IMR-90 (cell line): ENCODE data around the gene FAM120A. TPM values are rescaled to one million over a fixed set of nuclear protein-coding genes. Genes with fewer than 3 reads are reported as not detected.

ENCODE experiments used
- ATAC-seq: fragments of 200-7000 bp; cut with Tn5 transposase; 2 replicates; pipeline ENCODE4 v1.9.1; 2020; ENCODE audit warnings: low read depth, mild to moderate bottlenecking, moderate library complexity
- BruUV-seq: library from RNA; stranded (reverse); fragments of 400-500 nt; replicated peaks from 2 replicates; lab custom pipeline; 2021; lab: Mats Ljungman, UMichigan
- CTCF ChIA-PET: fragments of 300-600 bp; formaldehyde crosslinking; extraction: SDS; loops from one replicate; lab custom pipeline; 2021; ENCODE audit warnings: antibody characterized with exemption; lab: Yijun Ruan, JAX
- POLR2A ChIA-PET: fragments of 300-600 bp; sonication (Branson Sonifier 250); formaldehyde crosslinking; loops from one replicate; lab custom pipeline; 2022; ENCODE audit warnings: antibody characterized with exemption; ENCODE audit not compliant: unreplicated experiment; lab: Charles Lee
- DNase-seq: peaks from one replicate; pipeline ENCODE4 v3.0.0; 2013
- H2AFZ ChIP-seq: replicated peaks from 2 replicates; pipeline ENCODE3; 2013; ENCODE audit warnings: low read length, mild to moderate bottlenecking; ENCODE audit not compliant: poor library complexity
- H2AK5ac ChIP-seq: 2 replicates; pipeline ENCODE4 v1.6.1; 2013; ENCODE audit warnings: low read depth, low read length, inconsistent platforms
- H2AK9ac ChIP-seq: replicated peaks from 2 replicates; pipeline ENCODE3; 2013; ENCODE audit warnings: mild to moderate bottlenecking, low read depth, low read length, moderate library complexity; ENCODE audit not compliant: poor library complexity
- H2BK120ac ChIP-seq: 2 replicates; pipeline ENCODE4 v1.6.1; 2013; ENCODE audit warnings: low read depth, low read length, inconsistent platforms
- H2BK15ac ChIP-seq: 3 replicates; pipeline ENCODE4 v1.6.1; 2013; ENCODE audit warnings: low read depth, low read length, inconsistent platforms
- H2BK20ac ChIP-seq: 2 replicates; pipeline ENCODE4 v1.6.1; 2013; ENCODE audit warnings: low read depth, mild to moderate bottlenecking, inconsistent platforms, low read length, moderate library complexity
- H2BK5ac ChIP-seq: 2 replicates; pipeline ENCODE4 v1.6.1; 2013; ENCODE audit warnings: mild to moderate bottlenecking, low read depth, low read length, inconsistent platforms; ENCODE audit not compliant: poor library complexity, severe bottlenecking
- H3K14ac ChIP-seq: replicated peaks from 2 replicates; pipeline ENCODE4 v1.6.1; 2013; ENCODE audit warnings: low read depth, low read length, inconsistent platforms
- H3K18ac ChIP-seq: 2 replicates; pipeline ENCODE4 v1.6.1; 2013; ENCODE audit warnings: low read depth, low read length, control low read depth
- H3K23ac ChIP-seq: 2 replicates; pipeline ENCODE4 v1.6.1; 2013; ENCODE audit warnings: low read depth, low read length, inconsistent platforms
- H3K27ac ChIP-seq: 2 replicates; pipeline ENCODE4 v1.5.1; 2013; ENCODE audit warnings: mild to moderate bottlenecking, control low read depth, low read length; ENCODE audit not compliant: insufficient read depth
- H3K27me3 ChIP-seq: 2 replicates; pipeline ENCODE4 v1.6.1; 2013; ENCODE audit warnings: low read length; ENCODE audit not compliant: control insufficient read depth, insufficient read depth
- H3K36me3 ChIP-seq: 2 replicates; pipeline ENCODE4 v1.6.1; 2013; ENCODE audit warnings: low read length, mixed read lengths; ENCODE audit not compliant: control insufficient read depth, insufficient read depth
- H3K4ac ChIP-seq: 2 replicates; pipeline ENCODE4 v1.6.1; 2013; ENCODE audit warnings: low read depth, low read length, inconsistent platforms
- H3K4me1 ChIP-seq: 2 replicates; pipeline ENCODE4 v1.6.1; 2013; ENCODE audit warnings: low read length, mixed read lengths; ENCODE audit not compliant: control insufficient read depth, insufficient read depth
- H3K4me2 ChIP-seq: 2 replicates; pipeline ENCODE4 v1.6.1; 2013; ENCODE audit warnings: low read depth, mild to moderate bottlenecking, control low read depth, low read length, moderate library complexity
- H3K4me3 ChIP-seq: 2 replicates; pipeline ENCODE4 v1.5.1; 2013; ENCODE audit warnings: low read depth, mild to moderate bottlenecking, control low read depth, low read length, moderate library complexity; ENCODE audit not compliant: insufficient read depth
- H3K56ac ChIP-seq: 2 replicates; pipeline ENCODE4 v1.6.1; 2013; ENCODE audit warnings: low read length, inconsistent platforms; ENCODE audit not compliant: insufficient read depth; ENCODE audit errors: extremely low read depth
- H3K79me1 ChIP-seq, 2 experiments: 2 replicates each; pipeline ENCODE4 v1.6.1; 2013; ENCODE audit warnings: low read length in 2 of 2, inconsistent platforms in 1 of 2, low read depth in 1 of 2
- H3K9ac ChIP-seq: 2 replicates; pipeline ENCODE4 v1.6.1; 2013; ENCODE audit warnings: low read depth, low read length, control low read depth
- H3K9me1 ChIP-seq: 2 replicates; pipeline ENCODE4 v1.6.1; 2013; ENCODE audit warnings: low read length, inconsistent platforms; ENCODE audit not compliant: insufficient read depth
- H3K9me3 ChIP-seq: 2 replicates; pipeline ENCODE4 v1.6.1; 2013; ENCODE audit warnings: low read length; ENCODE audit not compliant: control insufficient read depth, insufficient read depth
- H4K20me1 ChIP-seq: 2 replicates; pipeline ENCODE4 v1.6.1; 2013; ENCODE audit warnings: low read length, inconsistent platforms; ENCODE audit not compliant: insufficient read depth
- H4K5ac ChIP-seq: 2 replicates; pipeline ENCODE4 v1.6.1; 2013; ENCODE audit warnings: mild to moderate bottlenecking, low read depth, low read length, control low read depth
- H4K8ac ChIP-seq, 2 experiments: 2 replicates each; pipeline ENCODE4 v1.6.1; 2013; ENCODE audit warnings: low read depth in 2 of 2, low read length in 2 of 2, control low read depth in 1 of 2, inconsistent platforms in 1 of 2
- H4K91ac ChIP-seq: 2 replicates; pipeline ENCODE4 v1.6.1; 2013; ENCODE audit warnings: low read depth, low read length, inconsistent platforms; ENCODE audit not compliant: insufficient read depth
- BHLHE40 ChIP-seq: fragments of 150-350 bp; IDR thresholded peaks from 2 replicates; pipeline ENCODE4 v1.6.1; 2016; ENCODE audit warnings: mild to moderate bottlenecking, low read depth, low read length
- CEBPB ChIP-seq: IDR thresholded peaks from 2 replicates; pipeline ENCODE4 v1.6.1; 2012; ENCODE audit warnings: low read depth, low read length, improper control_type of control experiment
- CHD1 ChIP-seq: IDR thresholded peaks from 2 replicates; pipeline ENCODE4 v1.6.1; 2012; ENCODE audit warnings: low read depth, low read length, improper control_type of control experiment
- ELK1 ChIP-seq: fragments of 150-350 bp; IDR thresholded peaks from 2 replicates; pipeline ENCODE4 v1.6.1; 2016; ENCODE audit warnings: low read depth, mild to moderate bottlenecking, low read length, moderate library complexity, borderline replicate concordance
- FOS ChIP-seq: fragments of 150-350 bp; IDR thresholded peaks from 2 replicates; pipeline ENCODE4 v1.6.1; 2016; ENCODE audit warnings: low read depth, low read length
- MAZ ChIP-seq: IDR thresholded peaks from 2 replicates; pipeline ENCODE4 v1.6.1; 2012; ENCODE audit warnings: low read depth, mild to moderate bottlenecking, low read length, improper control_type of control experiment, moderate library complexity, borderline replicate concordance
- MXI1 ChIP-seq: IDR thresholded peaks from 2 replicates; pipeline ENCODE4 v1.6.1; 2012; ENCODE audit warnings: low read depth, mild to moderate bottlenecking, low read length, moderate library complexity, borderline replicate concordance
- NFE2L2 ChIP-seq: fragments of 150-350 bp; IDR thresholded peaks from 2 replicates; pipeline ENCODE4 v1.6.1; 2016; ENCODE audit warnings: low read depth, mild to moderate bottlenecking, low read length
- POLR2A ChIP-seq: IDR thresholded peaks from 2 replicates; pipeline ENCODE4 v1.6.1; 2012; ENCODE audit warnings: mild to moderate bottlenecking, low read depth, low read length
- RAD21 ChIP-seq: IDR thresholded peaks from 2 replicates; pipeline ENCODE4 v1.6.1; 2012; ENCODE audit warnings: low read length, improper control_type of control experiment
- RCOR1 ChIP-seq: IDR thresholded peaks from 2 replicates; pipeline ENCODE4 v1.6.1; 2012; ENCODE audit warnings: mild to moderate bottlenecking, low read length, improper control_type of control experiment; ENCODE audit not compliant: insufficient replicate concordance
- RFX5 ChIP-seq: IDR thresholded peaks from 2 replicates; pipeline ENCODE4 v1.8.0; 2012; ENCODE audit warnings: low read depth, mild to moderate bottlenecking, low read length, moderate library complexity
- SMC3 ChIP-seq: fragments of 150-350 bp; IDR thresholded peaks from 2 replicates; pipeline ENCODE4 v1.6.1; 2016; ENCODE audit warnings: low read depth, mild to moderate bottlenecking, antibody characterized with exemption, low read length, moderate library complexity
- USF2 ChIP-seq: fragments of 150-350 bp; IDR thresholded peaks from 2 replicates; pipeline ENCODE4 v1.6.1; 2017; ENCODE audit warnings: mild to moderate bottlenecking, antibody characterized with exemption, low read length, low read depth
- WGBS, 2 experiments: methylation state at CpG; one replicate each; pipeline versions ENCODE4 v1.1.5 to v1.1.7; 2013; ENCODE audit warnings: missing lambda C conversion rate in 2 of 2; ENCODE audit not compliant: insufficient read length in 1 of 2; ENCODE audit errors: extremely low coverage in 2 of 2; 5-methylcytosine and 5-hydroxymethylcytosine counted together
- dilution Hi-C: fragments of 300-500 bp; cut with HindIII; formaldehyde crosslinking; loops from one replicate; pipeline ENCODE4 v1.14.3; 2018; ENCODE audit warnings: low sequenced_read_pairs; ENCODE audit not compliant: unreplicated experiment
- in situ Hi-C: fragments of 300-500 bp; cut with MboI; formaldehyde crosslinking; loops from 3 replicates; pipeline ENCODE4 v1.14.3; 2019; ENCODE audit warnings: low sequenced_read_pairs, inconsistent platforms, mixed read lengths
- intact Hi-C: fragments of 100-400 bp; cut with micrococcal nuclease; formaldehyde crosslinking; loops from 2 replicates; pipeline ENCODE4 v1.10.0; 2022
- polyA plus RNA-seq, 3 experiments: library from polyadenylated mRNA; depleted of rRNA; stranded (reverse); fragments of >200 nt; gene quantifications; 2 replicates each; pipeline ENCODE4 v1.2.3, GENCODE V29; 2012; ENCODE audit warnings: low replicate concordance in 1 of 3
- total RNA-seq: library from RNA; depleted of rRNA; stranded (reverse); fragments of >200 nt; gene quantifications from 2 replicates; pipeline ENCODE4 v1.2.3, GENCODE V29; 2012
- TF ChIP-seq, protein P1 (sequence below): conservative IDR thresholded peaks from 2 replicates; pipeline ENCODE4 v1.5.1; 2012; ENCODE audit warnings: mild to moderate bottlenecking, low read depth, low read length, improper control_type of control experiment

FAM120A gene
- total and polyA plus RNA-seq, 2 of the 4 experiments (the other 2 are of a cell fraction) = 61.6 to 75.1 TPM

- ATAC-seq (no peak), DNase-seq (no peak)
- H3K4me2 ChIP-seq = no peak overlapping the region
- H4K91ac ChIP-seq = no peak overlapping the region
- H2AFZ ChIP-seq = no peak overlapping the region
- H2BK15ac ChIP-seq = no peak overlapping the region
- peaks cover 6% of the 10 kb centered on the region; the same call in 1 of the 2 replicates for H3K9me1 ChIP-seq
- peaks cover 10% of the 10 kb centered on the region for H3K4me1 ChIP-seq
- intact Hi-C loops (loop anchor here (10.0 kb wide), 2 partner anchors 322 to 362 kb away; partner anchors contain the start of genes CARD19 and NINJ1), dilution Hi-C loops (no loop called here), in situ Hi-C loops (loop anchor here (10.0 to 25.0 kb wide), 3 partner anchors 108 to 705 kb away; no protein-coding TSS in a partner anchor)
- no peak overlapping the region for H3K56ac ChIP-seq
- no peak overlapping the region for H2AK9ac ChIP-seq
- H3K27ac ChIP-seq = no peak overlapping the region
- H3K9ac ChIP-seq = no peak overlapping the region
- BruUV-seq = no TSS peak
- ChIA-PET CTCF (interaction anchor here (0.6 to 1.4 kb wide), 2 partner anchors 11 to 118 kb away, joined by 4 to 5 read pairs; no protein-coding TSS in a partner anchor), POLR2A (no interaction called here)
- TF ChIP-seq CHD1 (no peak), USF2 (no peak), POLR2A (no peak), ELK1 (no peak), SMC3 (no peak), NFE2L2 (no peak), RCOR1 (no peak), BHLHE40 (no peak), RFX5 (no peak), MAZ (no peak), RAD21 (no peak), CEBPB (no peak), FOS (no peak), MXI1 (no peak)
- TF ChIP-seq, protein P1, sequence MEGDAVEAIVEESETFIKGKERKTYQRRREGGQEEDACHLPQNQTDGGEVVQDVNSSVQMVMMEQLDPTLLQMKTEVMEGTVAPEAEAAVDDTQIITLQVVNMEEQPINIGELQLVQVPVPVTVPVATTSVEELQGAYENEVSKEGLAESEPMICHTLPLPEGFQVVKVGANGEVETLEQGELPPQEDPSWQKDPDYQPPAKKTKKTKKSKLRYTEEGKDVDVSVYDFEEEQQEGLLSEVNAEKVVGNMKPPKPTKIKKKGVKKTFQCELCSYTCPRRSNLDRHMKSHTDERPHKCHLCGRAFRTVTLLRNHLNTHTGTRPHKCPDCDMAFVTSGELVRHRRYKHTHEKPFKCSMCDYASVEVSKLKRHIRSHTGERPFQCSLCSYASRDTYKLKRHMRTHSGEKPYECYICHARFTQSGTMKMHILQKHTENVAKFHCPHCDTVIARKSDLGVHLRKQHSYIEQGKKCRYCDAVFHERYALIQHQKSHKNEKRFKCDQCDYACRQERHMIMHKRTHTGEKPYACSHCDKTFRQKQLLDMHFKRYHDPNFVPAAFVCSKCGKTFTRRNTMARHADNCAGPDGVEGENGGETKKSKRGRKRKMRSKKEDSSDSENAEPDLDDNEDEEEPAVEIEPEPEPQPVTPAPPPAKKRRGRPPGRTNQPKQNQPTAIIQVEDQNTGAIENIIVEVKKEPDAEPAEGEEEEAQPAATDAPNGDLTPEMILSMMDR = no peak
- H3K36me3 ChIP-seq = no peaks in the 10 kb centered on the region
- peaks cover 68% of the 10 kb centered on the region for H4K20me1 ChIP-seq
- no peak overlapping the region for H3K4ac ChIP-seq
- no peak overlapping the region for H2BK5ac ChIP-seq
- WGBS, 2 experiments = no CpG with 5 or more reads among the region's 1 CpG
- H3K79me1 ChIP-seq = peaks cover 0 to 38% of the 10 kb centered on the region in 2 experiments; a peak in 3 of 4 replicates
- H3K4me3 ChIP-seq = no peak overlapping the region
- no peak overlapping the region for H3K14ac ChIP-seq
- no peak overlapping the region for H4K5ac ChIP-seq
- H3K23ac ChIP-seq = no peak overlapping the region
- H2BK120ac ChIP-seq = no peak overlapping the region
- no peak overlapping the region for H4K8ac ChIP-seq
- no peaks in the 10 kb centered on the region for H3K9me3 ChIP-seq
- no peak overlapping the region for H3K18ac ChIP-seq
- no peak overlapping the region for H2AK5ac ChIP-seq
- no peak overlapping the region for H2BK20ac ChIP-seq
- H3K27me3 ChIP-seq = no peaks in the 10 kb centered on the region
These were observed 5.5 kb downstream of the FAM120A start for GRCh38 chr9:93457006-93457405.
